Stomach smooth muscle (tissue), 2 donors: ENCODE data around the gene ADARB2.

Experiments
- H3K27ac ChIP-seq: one replicate; pipeline ENCODE4 v1.7.0; 2013; ENCODE audit warnings: mild to moderate bottlenecking, low read length, inconsistent platforms
- H3K27me3 ChIP-seq, 2 donors: one replicate each; pipeline ENCODE4 v1.7.0; 2013; ENCODE audit warnings: low read length in 2 of 2; ENCODE audit not compliant: insufficient read depth in 2 of 2, control insufficient read depth in 1 of 2
- H3K36me3 ChIP-seq, 2 donors: one replicate each; pipeline ENCODE4 v1.7.0; 2013; ENCODE audit warnings: low read length in 2 of 2; ENCODE audit not compliant: control insufficient read depth in 2 of 2, insufficient read depth in 2 of 2
- H3K4me1 ChIP-seq: one replicate; pipeline ENCODE4 v1.7.0; 2013; ENCODE audit warnings: low read length; ENCODE audit not compliant: control insufficient read depth, insufficient read depth
- H3K4me3 ChIP-seq, 2 donors: one replicate each; pipeline ENCODE4 v1.7.0; 2013; ENCODE audit warnings: low read length in 2 of 2
- H3K9ac ChIP-seq, 2 donors: one replicate each; pipeline ENCODE4 v1.7.0; 2013; ENCODE audit warnings: low read length in 2 of 2, mild to moderate bottlenecking in 1 of 2
- H3K9me3 ChIP-seq, 2 donors: one replicate each; pipeline ENCODE4 v1.7.0; 2013; ENCODE audit warnings: low read length in 2 of 2; ENCODE audit not compliant: control insufficient read depth in 2 of 2
- donor health status: healthy.
- donor health status: Pancreatic carcinoma.

ADARB2 gene

GRCh38 chr10:1577945-1578344, 159.4 kb downstream of the ADARB2 start:
- Histone ChIP-seq H3K27ac (no peak overlapping the region), H3K9me3 (no peaks in the 10 kb centered on the region), H3K36me3 (no peaks in the 10 kb centered on the region), H3K4me1 (no peaks in the 10 kb centered on the region), H3K9ac (no peak overlapping the region), H3K4me3 (no peak overlapping the region), H3K27me3 (peaks cover 0 to 3% of the 10 kb centered on the region in 2 donors)

GRCh38 chr10:1577373-1577770, 160.0 kb downstream of the ADARB2 start:
- no peak overlapping the region for H3K27ac ChIP-seq
- peaks cover 0 to 3% of the 10 kb centered on the region in 2 donors for H3K27me3 ChIP-seq
- H3K9me3 ChIP-seq: no peaks in the 10 kb centered on the region
- H3K36me3 ChIP-seq: no peaks in the 10 kb centered on the region
- H3K4me1 ChIP-seq: no peaks in the 10 kb centered on the region
- no peak overlapping the region for H3K9ac ChIP-seq
- H3K4me3 ChIP-seq: no peak overlapping the region

- H3K4me1 ChIP-seq: no peaks in the 10 kb centered on the region
- no peak overlapping the region for H3K9ac ChIP-seq
- no peak overlapping the region for H3K27ac ChIP-seq
- H3K4me3 ChIP-seq: no peak overlapping the region
- H3K36me3 ChIP-seq: no peaks in the 10 kb centered on the region
- peaks cover 0 to 3% of the 10 kb centered on the region in 2 donors for H3K27me3 ChIP-seq
- no peaks in the 10 kb centered on the region for H3K9me3 ChIP-seq
Measured at GRCh38 chr10:1576467-1577372, 160.6 kb downstream of the ADARB2 start.

- Histone ChIP-seq H3K9me3 (no peaks in the 10 kb centered on the region), H3K4me1 (no peaks in the 10 kb centered on the region), H3K36me3 (no peaks in the 10 kb centered on the region), H3K4me3 (no peak overlapping the region), H3K27ac (no peak overlapping the region), H3K9ac (no peak overlapping the region), H3K27me3 (peaks cover 0 to 3% of the 10 kb centered on the region in 2 donors)
Measured at GRCh38 chr10:1575481-1576244, 161.7 kb downstream of the ADARB2 start.

GRCh38 chr10:1574719-1575118, 162.6 kb downstream of the ADARB2 start:
- Histone ChIP-seq H3K36me3 (no peaks in the 10 kb centered on the region), H3K9ac (no peak overlapping the region), H3K27ac (no peak overlapping the region), H3K4me1 (no peaks in the 10 kb centered on the region), H3K27me3 (peaks cover 0 to 6% of the 10 kb centered on the region in 2 donors), H3K9me3 (no peaks in the 10 kb centered on the region), H3K4me3 (no peak overlapping the region)

GRCh38 chr10:1573981-1574380, 163.3 kb downstream of the ADARB2 start:
- Histone ChIP-seq H3K36me3 (no peaks in the 10 kb centered on the region), H3K9ac (no peak overlapping the region), H3K27me3 (peaks cover 0 to 6% of the 10 kb centered on the region in 2 donors), H3K4me1 (no peaks in the 10 kb centered on the region), H3K9me3 (no peaks in the 10 kb centered on the region), H3K4me3 (no peak overlapping the region), H3K27ac (no peak overlapping the region)

- Histone ChIP-seq H3K27me3 (peaks cover 0 to 6% of the 10 kb centered on the region in 2 donors), H3K4me1 (no peaks in the 10 kb centered on the region), H3K9ac (no peak overlapping the region), H3K36me3 (no peaks in the 10 kb centered on the region), H3K27ac (no peak overlapping the region), H3K4me3 (no peak overlapping the region), H3K9me3 (no peaks in the 10 kb centered on the region)
Measured at GRCh38 chr10:1573334-1573969, 163.9 kb downstream of the ADARB2 start.

- no peaks in the 10 kb centered on the region for H3K9me3 ChIP-seq
- no peak overlapping the region for H3K4me3 ChIP-seq
- H3K27me3 ChIP-seq: peaks cover 0 to 6% of the 10 kb centered on the region in 2 donors
- H3K9ac ChIP-seq: no peak overlapping the region
- no peaks in the 10 kb centered on the region for H3K36me3 ChIP-seq
- H3K4me1 ChIP-seq: no peaks in the 10 kb centered on the region
- H3K27ac ChIP-seq: no peak overlapping the region
Measured at GRCh38 chr10:1572519-1573333, 164.6 kb downstream of the ADARB2 start.

GRCh38 chr10:1571587-1572237, 165.6 kb downstream of the ADARB2 start:
- Histone ChIP-seq H3K9ac (no peak overlapping the region), H3K27me3 (peaks cover 0 to 6% of the 10 kb centered on the region in 2 donors), H3K27ac (no peak overlapping the region), H3K4me3 (no peak overlapping the region), H3K36me3 (no peaks in the 10 kb centered on the region), H3K9me3 (no peaks in the 10 kb centered on the region), H3K4me1 (no peaks in the 10 kb centered on the region)
